Activated naive CD4-positive, alpha-beta T cell treated with anti-CD3 and anti-CD28 coated beads, Interleukin-2, amount 50 U/mL, for 16 hours (primary cell): ENCODE results near the gene SLAMF6.

ENCODE experiments used
- DNase-seq: peaks from one replicate; pipeline ENCODE4 v3.0.0-alpha.2; 2020

Gene SLAMF6

GRCh38 chr1:160460683-160461287, 62.3 kb downstream of the SLAMF6 start:
- peak; percentile 44 for DNase-seq

DNA sequence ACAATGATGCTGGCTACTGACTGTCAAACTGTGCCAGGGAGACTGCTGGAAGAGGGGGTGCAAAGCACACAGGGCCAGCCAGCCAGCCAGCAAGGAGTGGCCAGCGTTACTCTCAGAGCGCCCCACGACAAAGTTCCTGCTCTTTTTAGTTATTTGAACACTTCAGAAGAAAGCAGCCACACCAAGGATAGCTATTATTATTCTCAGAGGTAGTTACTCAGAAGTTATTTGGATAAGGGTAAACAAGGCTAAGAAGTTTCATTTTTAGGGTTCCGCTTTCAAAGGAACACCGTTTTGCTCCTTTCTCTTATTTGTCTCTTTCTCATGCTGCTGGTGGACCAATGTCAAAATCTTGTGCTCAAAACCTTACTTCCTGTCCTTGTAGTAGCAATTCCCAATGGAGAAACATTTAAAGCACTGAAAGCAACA, 62.8 kb downstream of the SLAMF6 start:
- DNase-seq, result peak; percentile 21

- no peak for DNase-seq
Measured at GRCh38 chr1:160459687-160460086, 63.4 kb downstream of the SLAMF6 start.

GRCh38 chr1:160459056-160459455, 64.0 kb downstream of the SLAMF6 start:
- no peak for DNase-seq

DNA sequence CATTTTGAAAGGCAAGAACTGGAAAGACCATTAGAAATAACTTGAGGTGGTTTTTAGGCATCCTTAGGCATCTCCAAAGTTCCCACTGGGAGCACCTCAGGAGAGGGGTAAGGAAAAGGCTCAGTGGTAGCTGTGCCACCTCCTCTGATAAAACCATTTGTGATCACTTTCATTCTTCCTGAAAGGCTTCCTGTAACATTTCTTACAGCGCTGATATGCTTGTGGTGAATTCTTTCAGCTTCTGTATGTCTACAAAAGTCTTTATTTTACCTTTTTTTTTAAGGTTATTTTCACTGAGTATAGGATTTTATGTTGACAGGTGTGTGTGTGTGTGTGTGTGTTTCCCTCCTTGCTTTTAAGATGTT, 67.9 kb downstream of the SLAMF6 start:
- DNase-seq, result no peak

DNA sequence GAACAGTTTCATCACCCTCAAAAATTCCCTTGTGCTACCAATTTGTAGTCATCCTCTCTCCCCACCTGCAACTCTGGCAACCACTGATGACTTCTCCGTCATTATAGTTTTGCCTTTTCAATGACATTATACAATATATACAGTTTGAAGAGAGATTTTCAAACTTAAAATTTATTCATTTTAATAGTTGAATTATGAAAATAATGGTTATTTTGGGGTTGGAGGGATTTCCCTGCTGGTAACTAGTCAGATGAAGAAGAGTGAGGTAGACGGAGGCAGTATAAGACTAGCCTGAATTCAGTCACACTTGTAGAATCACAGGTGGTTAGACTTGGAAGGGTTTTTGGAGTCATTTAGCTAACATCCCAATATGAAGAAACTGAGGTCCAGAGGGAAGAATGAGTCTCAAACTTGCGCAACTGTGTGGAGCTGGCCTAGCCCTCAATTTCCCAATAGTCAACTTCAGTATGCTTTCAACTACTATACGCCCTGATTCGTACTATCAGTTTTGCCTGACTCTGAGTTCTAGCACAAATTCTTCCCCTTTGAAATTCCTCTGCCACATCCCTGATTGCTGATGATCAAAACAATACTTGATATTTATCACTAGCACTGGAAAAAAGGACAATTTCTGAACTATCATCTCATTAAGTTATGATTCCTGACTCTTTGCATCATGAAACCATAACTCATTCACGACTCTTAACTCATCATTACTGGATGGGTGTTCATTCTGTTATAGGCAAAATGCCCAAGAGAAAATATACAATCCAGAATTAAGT, 68.5 kb downstream of the SLAMF6 start:
- DNase-seq, result no peak

DNA sequence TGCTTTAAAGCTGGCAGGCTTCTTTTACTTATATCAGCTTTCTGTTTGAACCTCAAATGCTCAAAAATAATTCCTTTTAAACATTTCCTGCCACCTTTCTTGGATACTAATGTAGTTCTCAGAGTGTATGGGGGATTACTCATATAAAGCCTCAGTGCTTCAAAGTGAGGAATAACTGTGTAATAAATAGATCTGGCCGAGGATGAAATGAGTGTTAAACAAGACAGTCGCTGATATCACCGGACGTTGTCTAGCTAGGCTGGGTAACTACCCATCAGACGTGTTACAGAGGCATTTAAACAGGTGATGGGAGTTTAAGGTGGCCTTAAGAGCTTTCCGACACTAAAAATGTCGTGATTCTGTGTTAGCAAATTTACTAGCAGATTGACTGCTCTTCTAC, 69.6 kb downstream of the SLAMF6 start:
- DNase-seq, result no peak

GRCh38 chr1:160451859-160452232, 71.2 kb downstream of the SLAMF6 start:
- DNase-seq, result no peak

DNA sequence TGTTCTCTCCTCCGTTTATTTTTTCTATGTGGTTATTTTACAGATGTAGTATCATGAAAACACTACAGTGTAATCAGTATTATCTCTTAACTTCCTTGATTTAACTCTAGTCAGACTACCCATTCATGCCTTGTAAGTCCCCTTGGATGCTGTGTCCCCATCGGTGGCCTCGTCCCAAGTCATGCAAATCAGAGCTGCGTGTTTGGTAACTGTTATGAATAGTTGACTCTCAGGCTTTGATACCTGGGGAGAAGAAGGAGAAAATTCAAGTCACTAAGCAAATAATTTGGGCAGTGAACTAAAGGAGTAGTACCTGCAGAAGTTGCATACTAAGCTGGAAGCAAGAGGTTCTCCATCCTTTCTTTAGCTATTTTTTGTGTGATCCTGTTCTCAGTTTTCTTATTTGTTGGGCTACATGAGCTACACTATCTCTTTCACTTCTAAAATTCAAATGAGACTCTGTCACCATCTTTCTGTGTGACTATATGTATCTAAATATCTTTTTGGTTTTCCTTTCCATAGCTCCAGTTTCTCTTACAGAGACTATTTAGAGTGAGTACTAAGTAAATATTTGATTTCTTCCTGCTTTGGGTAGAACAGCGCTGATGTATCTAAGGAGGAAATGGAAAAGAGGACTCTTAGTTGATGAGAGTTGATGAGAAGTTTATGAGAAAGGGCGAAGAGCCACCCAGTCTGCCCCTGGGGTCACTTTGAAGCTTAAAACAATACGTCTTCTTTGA, 71.8 kb downstream of the SLAMF6 start:
- no peak for DNase-seq

DNA sequence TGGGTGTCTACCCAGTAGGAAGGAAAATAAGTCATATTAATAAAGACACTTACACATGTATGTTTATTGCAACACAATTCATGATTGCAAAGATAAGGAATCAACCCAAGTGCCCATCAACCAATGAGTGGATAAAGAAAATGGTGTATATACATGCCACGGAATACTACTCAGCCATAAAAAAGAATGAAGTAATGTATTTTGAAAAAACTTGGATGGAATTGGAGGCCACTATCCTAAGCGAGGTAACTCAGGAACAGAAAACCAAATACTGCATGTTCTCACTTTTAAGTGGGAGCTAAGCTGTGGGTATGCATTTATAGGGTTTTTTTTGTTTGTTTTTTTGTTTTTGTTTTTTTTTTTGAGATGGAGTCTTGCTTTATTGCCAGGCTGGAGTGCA, 73.6 kb downstream of the SLAMF6 start:
- DNase-seq, result no peak

DNA sequence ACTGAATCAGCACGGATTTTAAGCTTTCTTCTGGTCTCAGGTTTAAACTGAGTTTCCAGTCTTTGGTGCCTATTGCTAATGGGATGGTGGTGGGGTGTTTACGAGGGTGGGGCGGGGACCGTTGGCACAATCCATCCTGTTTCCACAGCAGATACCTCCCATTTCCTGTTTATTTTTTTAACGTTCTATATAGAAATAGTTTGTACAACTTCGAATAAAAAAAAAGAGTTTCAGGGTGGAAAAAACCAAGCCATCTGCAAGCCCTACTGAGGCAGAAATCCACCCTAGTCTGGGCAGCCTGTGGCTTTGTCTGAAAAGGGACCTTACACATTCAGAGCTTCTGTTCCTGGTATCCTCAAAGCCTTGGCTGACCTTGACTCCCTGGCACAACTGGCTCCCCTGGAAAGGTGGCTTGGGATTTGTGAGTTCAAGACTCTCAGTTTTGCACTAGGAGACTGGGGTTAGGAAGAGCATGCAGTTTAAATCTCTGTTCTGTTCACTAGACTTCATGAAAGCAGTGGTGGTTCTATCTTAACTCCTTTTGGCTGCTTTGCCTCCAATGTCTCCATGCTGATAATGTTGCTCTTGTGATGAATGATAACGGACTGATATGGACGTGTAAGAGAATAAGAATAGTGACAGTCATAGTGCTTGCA, 76.0 kb downstream of the SLAMF6 start:
- no peak for DNase-seq

GRCh38 chr1:160439718-160440117, 83.3 kb downstream of the SLAMF6 start:
- no peak for DNase-seq

DNA sequence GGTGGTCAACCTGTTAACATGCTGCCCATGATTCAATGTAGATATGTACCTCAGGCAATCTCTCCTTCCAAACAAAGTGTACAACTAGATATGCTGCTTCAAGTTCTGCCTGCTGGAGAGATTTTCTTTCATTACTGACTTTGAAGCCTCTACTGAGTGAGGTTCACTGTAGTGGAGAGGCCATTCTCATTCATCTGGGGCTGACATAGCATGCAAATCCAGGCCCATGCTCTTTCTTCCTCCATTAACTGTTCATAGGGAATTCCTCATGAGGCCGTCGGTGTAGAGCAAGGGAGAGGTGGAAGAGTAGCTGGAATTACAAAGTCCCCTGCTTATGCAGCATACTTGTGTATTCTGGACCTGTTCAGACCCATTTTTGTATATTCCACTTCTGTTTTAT, 84.1 kb downstream of the SLAMF6 start:
- DNase-seq, result no peak

DNA sequence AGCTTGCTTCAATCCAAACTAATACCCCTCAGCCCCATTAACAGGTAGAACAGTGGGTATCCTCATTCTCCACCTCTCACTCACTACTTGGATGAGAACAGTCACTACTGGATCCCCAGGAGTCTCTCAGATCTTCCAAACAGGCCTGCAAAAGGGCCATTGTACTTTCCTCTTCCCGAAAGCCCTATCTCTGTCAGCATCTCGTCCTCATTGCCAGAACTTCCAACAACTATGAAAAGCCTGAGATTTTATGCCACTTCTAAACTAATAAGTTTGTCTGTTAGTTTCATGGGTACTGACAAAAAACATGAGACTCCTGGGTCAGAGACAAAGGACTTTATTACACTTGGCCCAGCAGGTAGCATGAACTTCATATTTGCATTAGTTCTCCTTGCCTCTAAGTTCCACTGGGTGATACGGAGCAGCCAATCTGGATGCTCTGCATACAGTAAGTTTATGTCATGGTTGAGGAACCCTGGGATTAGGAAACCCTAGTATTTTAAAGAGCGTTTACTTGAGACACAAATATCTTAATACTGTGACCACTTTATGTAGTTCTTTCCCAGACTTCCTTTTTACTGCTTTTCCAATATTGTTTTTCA, 84.6 kb downstream of the SLAMF6 start:
- no peak for DNase-seq

GRCh38 chr1:160437432-160438316, 85.4 kb downstream of the SLAMF6 start:
- no peak for DNase-seq

GRCh38 chr1:160436966-160437365, 86.1 kb downstream of the SLAMF6 start:
- DNase-seq, result no peak
